ENCODE data around the gene LRRC31.

Gene LRRC31

DNA sequence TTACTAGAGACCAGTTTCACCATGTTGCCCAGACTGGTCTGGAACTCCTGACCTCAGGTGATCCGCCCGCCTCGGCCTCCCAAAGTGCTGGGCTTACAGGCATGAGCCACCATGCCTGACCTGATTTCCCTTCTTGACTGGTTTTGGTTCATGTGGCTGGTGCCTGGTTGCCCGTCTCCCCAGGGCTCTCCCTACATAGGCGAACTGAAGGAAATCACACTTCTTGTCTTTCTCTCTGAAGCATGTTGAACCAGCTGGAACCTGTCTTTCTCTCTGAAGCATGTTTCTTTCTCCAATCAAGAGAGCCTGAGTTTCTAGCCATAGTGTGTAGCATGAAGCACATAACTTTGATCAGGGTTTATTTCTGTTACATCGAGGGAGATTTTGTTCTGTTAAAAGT, 25.3 kb upstream of the LRRC31 start:
- H3K27ac ChIP-seq = no peak overlapping the region
- H3K27me3 ChIP-seq (ENCODE audit: insufficient read depth, low read depth) = no peaks in the 10 kb centered on the region
- no peak for TF ChIP-seq CTCF (conservative IDR thresholded peaks at IDR 0.05; ENCODE audit: low read depth, low read length)

DNA sequence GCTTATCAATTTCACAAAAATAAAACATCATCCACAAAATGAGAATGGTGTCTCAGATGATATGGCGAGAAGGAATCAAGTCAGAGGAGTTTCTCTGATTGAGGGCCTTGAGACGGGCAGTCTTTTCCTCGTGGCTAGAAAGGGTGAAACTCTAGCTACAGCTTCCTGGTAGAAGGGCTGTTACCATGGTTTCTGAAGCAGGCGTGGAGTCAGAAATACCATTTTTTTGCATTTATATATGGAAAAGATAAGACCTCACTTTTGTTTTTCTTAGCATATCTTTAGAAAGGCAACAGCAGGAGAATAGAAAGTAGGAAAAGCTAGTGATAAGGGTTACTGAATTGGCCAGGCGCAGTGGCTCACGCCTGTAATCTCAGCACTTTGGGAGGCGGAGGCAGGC, 24.4 kb upstream of the LRRC31 start:
- Histone ChIP-seq H3K79me2 (ENCODE audit: insufficient read depth, low read depth) (no peaks in the 10 kb centered on the region), H3K4me1 (ENCODE audit: low read depth, poor library complexity, severe bottlenecking) (no peaks in the 10 kb centered on the region), H4K20me1 (ENCODE audit: insufficient read depth) (no peaks in the 10 kb centered on the region), H3K36me3 (ENCODE audit: insufficient read depth) (no peaks in the 10 kb centered on the region), H3K4me2 (no peak overlapping the region), H3K9ac (no peak overlapping the region), H3K4me3 (IDR thresholded peaks at IDR 0.05; ENCODE audit: insufficient read depth, low read depth, low read length) (no peak overlapping the region), H3K27me3 (ENCODE audit: insufficient read depth, low read depth) (no peaks in the 10 kb centered on the region), H2AFZ (ENCODE audit: low read depth) (no peak overlapping the region), H3K27ac (no peak overlapping the region)
- TF ChIP-seq CTCF (conservative IDR thresholded peaks at IDR 0.05; ENCODE audit: low read depth, low read length) = no peak

More for the DNA sequence above, 25.3 kb upstream of the LRRC31 start:
- Histone ChIP-seq H3K36me3 (ENCODE audit: insufficient read depth) (no peaks in the 10 kb centered on the region), H3K4me2 (no peak overlapping the region), H3K9ac (no peak overlapping the region), H3K79me2 (ENCODE audit: insufficient read depth, low read depth) (no peaks in the 10 kb centered on the region), H3K4me1 (ENCODE audit: low read depth, poor library complexity, severe bottlenecking) (no peaks in the 10 kb centered on the region), H4K20me1 (ENCODE audit: insufficient read depth) (no peaks in the 10 kb centered on the region), H3K4me3 (IDR thresholded peaks at IDR 0.05; ENCODE audit: insufficient read depth, low read depth, low read length) (no peak overlapping the region), H2AFZ (ENCODE audit: low read depth) (no peak overlapping the region)

GRCh38 chr3:169891886-169892285, 22.2 kb upstream of the LRRC31 start:
- no peaks in the 10 kb centered on the region for H4K20me1 ChIP-seq (ENCODE audit: insufficient read depth)
- no peak overlapping the region for H3K9ac ChIP-seq
- H3K27ac ChIP-seq = no peak overlapping the region
- no peaks in the 10 kb centered on the region for H3K79me2 ChIP-seq (ENCODE audit: insufficient read depth, low read depth)
- no peak overlapping the region for H3K4me2 ChIP-seq
- H3K4me1 ChIP-seq (ENCODE audit: low read depth, poor library complexity, severe bottlenecking) = no peaks in the 10 kb centered on the region
- H3K27me3 ChIP-seq (ENCODE audit: insufficient read depth, low read depth) = no peaks in the 10 kb centered on the region
- no peaks in the 10 kb centered on the region for H3K36me3 ChIP-seq (ENCODE audit: insufficient read depth)
- no peak overlapping the region for H2AFZ ChIP-seq (ENCODE audit: low read depth)
- H3K4me3 ChIP-seq (IDR thresholded peaks at IDR 0.05; ENCODE audit: insufficient read depth, low read depth, low read length) = no peak overlapping the region
- TF ChIP-seq CTCF (conservative IDR thresholded peaks at IDR 0.05; ENCODE audit: low read depth, low read length) = no peak

DNA sequence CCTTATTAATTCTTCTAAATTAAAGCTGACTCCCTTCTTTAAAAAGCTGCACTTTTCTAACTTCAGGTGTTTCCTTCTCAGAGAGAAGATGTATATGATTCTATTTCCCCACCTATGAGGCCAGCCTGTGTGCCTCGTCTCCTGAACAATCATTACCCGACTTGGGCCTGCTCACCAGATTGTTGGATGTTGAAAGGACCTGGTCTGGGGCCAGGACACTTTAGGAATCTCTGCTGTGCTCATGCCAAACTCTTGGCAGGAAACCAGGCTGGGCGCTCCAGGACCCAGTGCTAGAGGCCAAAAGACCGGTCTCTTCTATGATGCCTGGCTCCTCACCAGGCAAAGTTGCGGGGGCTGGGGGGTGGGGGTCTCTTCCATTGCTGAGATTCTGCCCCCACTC, 16.9 kb upstream of the LRRC31 start:
- Histone ChIP-seq H4K20me1 (ENCODE audit: insufficient read depth) (no peaks in the 10 kb centered on the region), H3K27ac (no peak overlapping the region), H3K79me2 (ENCODE audit: insufficient read depth, low read depth) (no peaks in the 10 kb centered on the region), H3K9ac (no peak overlapping the region), H2AFZ (ENCODE audit: low read depth) (no peak overlapping the region), H3K4me3 (IDR thresholded peaks at IDR 0.05; ENCODE audit: insufficient read depth, low read depth, low read length) (no peak overlapping the region), H3K36me3 (ENCODE audit: insufficient read depth) (no peaks in the 10 kb centered on the region), H3K27me3 (ENCODE audit: insufficient read depth, low read depth) (no peaks in the 10 kb centered on the region), H3K4me2 (no peak overlapping the region), H3K4me1 (ENCODE audit: low read depth, poor library complexity, severe bottlenecking) (no peaks in the 10 kb centered on the region)
- no peak for TF ChIP-seq CTCF (conservative IDR thresholded peaks at IDR 0.05; ENCODE audit: low read depth, low read length)

Data from KMS-11 (cell line).